AG10803 (cell line): ENCODE measurements around the gene MRPL18.
A peak's percentile ranks its signal among the peaks of the same experiment; 100 is the strongest.

Experiments used
- DNase-seq: peaks from one replicate; pipeline ENCODE4 v3.0.0; 2010; ENCODE audit warnings: low read depth
- H3K4me3 ChIP-seq: 2 replicates; pipeline ENCODE4 v1.5.1; 2011; ENCODE audit warnings: mild to moderate bottlenecking, low read length, control low read depth
- CTCF ChIP-seq: conservative IDR thresholded peaks from 2 replicates; pipeline ENCODE4 v1.5.1; 2011; ENCODE audit warnings: mild to moderate bottlenecking, low read length, control low read depth, inconsistent platforms

MRPL18 gene

GRCh38 chr6:159826004-159826403, 35.7 kb downstream of the MRPL18 start:
- DNase-seq = no peak
- no peak overlapping the region for H3K4me3 ChIP-seq
- no peak for TF ChIP-seq CTCF

- no peak for DNase-seq
- H3K4me3 ChIP-seq = no peak overlapping the region
- TF ChIP-seq CTCF = no peak
These were observed 36.8 kb downstream of the MRPL18 start for GRCh38 chr6:159826968-159827647.

- DNase-seq = peak; percentile 29
- TF ChIP-seq CTCF = no peak
- H3K4me3 ChIP-seq = no peak overlapping the region
These were observed 37.8 kb downstream of the MRPL18 start for GRCh38 chr6:159828074-159828473.

- no peak for DNase-seq
- H3K4me3 ChIP-seq = no peak overlapping the region
- TF ChIP-seq CTCF = no peak
These were observed 39.3 kb downstream of the MRPL18 start for GRCh38 chr6:159829526-159829925.

GRCh38 chr6:159830501-159831372, 40.5 kb downstream of the MRPL18 start:
- DNase-seq = no peak
- no peak for TF ChIP-seq CTCF
- H3K4me3 ChIP-seq = no peak overlapping the region

GRCh38 chr6:159831373-159831679, 41.1 kb downstream of the MRPL18 start:
- no peak for DNase-seq
- no peak for TF ChIP-seq CTCF
- H3K4me3 ChIP-seq = no peak overlapping the region

- TF ChIP-seq CTCF = no peak
- H3K4me3 ChIP-seq = no peak overlapping the region
- DNase-seq = no peak
These were observed 42.7 kb downstream of the MRPL18 start for GRCh38 chr6:159832946-159833345.
